BJ (cell line): Measurements from ENCODE around the gene APOF. TPM values are rescaled to one million over a fixed set of nuclear protein-coding genes. Genes with fewer than 3 reads are reported as not detected.

Experiments used
- CTCF ChIA-PET: fragments of 350-600 bp; formaldehyde crosslinking; extraction: SDS; loops from one replicate; lab custom pipeline; 2021; ENCODE audit warnings: antibody characterized with exemption, inconsistent platforms; lab: Yijun Ruan, JAX
- POLR2A ChIA-PET: fragments of 300-600 bp; sonication (Branson Sonifier 250); formaldehyde crosslinking; extraction: SDS; loops from one replicate; lab custom pipeline; 2021; ENCODE audit warnings: antibody characterized with exemption; lab: Charles Lee
- DNase-seq: peaks from one replicate; pipeline ENCODE4 v3.0.0-alpha.2; 2011; ENCODE audit warnings: low read depth
- H3K27me3 ChIP-seq: 2 replicates; pipeline ENCODE4 v1.6.0; 2011; ENCODE audit warnings: low read length; ENCODE audit not compliant: control insufficient read depth, insufficient read depth
- H3K36me3 ChIP-seq: 2 replicates; pipeline ENCODE4 v1.5.1; 2011; ENCODE audit warnings: low read length; ENCODE audit not compliant: control insufficient read depth, insufficient read depth
- H3K4me3 ChIP-seq: 2 replicates; pipeline ENCODE4 v1.5.1; 2011; ENCODE audit warnings: low read depth, mild to moderate bottlenecking, control low read depth, low read length
- polyA plus RNA-seq: library from polyadenylated mRNA; depleted of rRNA; stranded (reverse); fragments of >200 nt; gene quantifications from 2 replicates; pipeline ENCODE4 v1.2.3, GENCODE V29; 2011
- TF ChIP-seq, protein P1 (sequence below): IDR thresholded peaks from 2 replicates; pipeline ENCODE4 v1.5.1; 2011; ENCODE audit warnings: low read depth, mild to moderate bottlenecking, control low read depth, inconsistent platforms, low read length, moderate library complexity; ENCODE audit not compliant: insufficient read depth

Gene APOF
- polyA plus RNA-seq, 1 experiment: not detected

DNA sequence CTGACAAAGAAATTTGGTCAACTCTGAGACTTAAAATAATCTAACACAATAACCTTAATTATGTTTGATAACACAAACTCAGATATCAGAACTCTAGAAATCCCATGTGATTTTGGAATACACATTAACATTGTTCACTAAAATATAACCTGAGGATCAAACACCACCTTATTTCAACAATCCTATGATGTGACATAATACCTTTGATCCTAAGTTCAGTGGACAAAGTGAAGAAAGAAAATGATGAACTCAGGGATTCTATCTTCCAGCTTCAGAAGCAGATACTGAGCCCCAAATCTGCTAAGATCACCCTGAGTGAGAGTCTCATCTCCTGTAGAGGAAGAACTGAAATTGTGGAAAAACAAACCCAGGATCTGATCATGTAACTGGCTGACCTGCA, 35.7 kb upstream of the APOF start:
- no peak overlapping the region for H3K4me3 ChIP-seq
- H3K36me3 ChIP-seq: no peaks in the 10 kb centered on the region
- peaks cover 2% of the 10 kb centered on the region for H3K27me3 ChIP-seq
- POLR2A ChIA-PET: no interaction called here
- DNase-seq: no peak
- TF ChIP-seq, protein P1, sequence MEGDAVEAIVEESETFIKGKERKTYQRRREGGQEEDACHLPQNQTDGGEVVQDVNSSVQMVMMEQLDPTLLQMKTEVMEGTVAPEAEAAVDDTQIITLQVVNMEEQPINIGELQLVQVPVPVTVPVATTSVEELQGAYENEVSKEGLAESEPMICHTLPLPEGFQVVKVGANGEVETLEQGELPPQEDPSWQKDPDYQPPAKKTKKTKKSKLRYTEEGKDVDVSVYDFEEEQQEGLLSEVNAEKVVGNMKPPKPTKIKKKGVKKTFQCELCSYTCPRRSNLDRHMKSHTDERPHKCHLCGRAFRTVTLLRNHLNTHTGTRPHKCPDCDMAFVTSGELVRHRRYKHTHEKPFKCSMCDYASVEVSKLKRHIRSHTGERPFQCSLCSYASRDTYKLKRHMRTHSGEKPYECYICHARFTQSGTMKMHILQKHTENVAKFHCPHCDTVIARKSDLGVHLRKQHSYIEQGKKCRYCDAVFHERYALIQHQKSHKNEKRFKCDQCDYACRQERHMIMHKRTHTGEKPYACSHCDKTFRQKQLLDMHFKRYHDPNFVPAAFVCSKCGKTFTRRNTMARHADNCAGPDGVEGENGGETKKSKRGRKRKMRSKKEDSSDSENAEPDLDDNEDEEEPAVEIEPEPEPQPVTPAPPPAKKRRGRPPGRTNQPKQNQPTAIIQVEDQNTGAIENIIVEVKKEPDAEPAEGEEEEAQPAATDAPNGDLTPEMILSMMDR: no peak
- CTCF ChIA-PET: interaction anchor here (1.5 kb wide), 1 partner anchor 9 kb away, joined by 3 read pairs; no protein-coding TSS in a partner anchor

DNA sequence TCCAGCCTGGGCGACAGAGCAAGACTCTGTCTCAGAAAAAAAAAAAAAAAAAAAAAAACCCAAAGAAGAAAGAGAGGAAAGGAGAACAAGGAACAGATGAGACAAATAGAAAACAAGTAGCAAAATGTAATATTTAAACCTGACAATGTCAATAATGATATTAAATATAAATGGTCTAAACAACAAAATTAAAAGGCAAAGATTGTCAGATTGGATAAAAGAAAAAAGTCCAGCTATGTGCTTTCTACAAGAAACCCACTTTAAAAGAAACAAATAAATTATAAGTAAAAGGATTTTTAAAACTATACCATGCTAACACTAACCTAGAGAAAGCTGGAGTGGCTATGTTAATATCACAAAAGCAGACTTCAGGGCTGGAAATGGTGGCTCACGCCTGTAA, 29.7 kb upstream of the APOF start:
- Histone ChIP-seq H3K4me3 (no peak overlapping the region), H3K36me3 (no peaks in the 10 kb centered on the region), H3K27me3 (no peaks in the 10 kb centered on the region)
- POLR2A ChIA-PET: no interaction called here
- TF ChIP-seq, protein P1: no peak
- DNase-seq: no peak
- CTCF ChIA-PET: no interaction called here

- ChIA-PET POLR2A (no interaction called here), CTCF (no interaction called here)
- no peak for DNase-seq
- no peaks in the 10 kb centered on the region for H3K36me3 ChIP-seq
- no peaks in the 10 kb centered on the region for H3K27me3 ChIP-seq
- TF ChIP-seq, protein P1: no peak
- no peak overlapping the region for H3K4me3 ChIP-seq
Measured at GRCh38 chr12:56391721-56392120, 29.1 kb upstream of the APOF start.

- no peaks in the 10 kb centered on the region for H3K36me3 ChIP-seq
- ChIA-PET POLR2A (no interaction called here), CTCF (interaction anchor here (1.1 kb wide), 1 partner anchor 9 kb away, joined by 3 read pairs; no protein-coding TSS in a partner anchor)
- TF ChIP-seq, protein P1: no peak
- H3K27me3 ChIP-seq: no peaks in the 10 kb centered on the region
- no peak overlapping the region for H3K4me3 ChIP-seq
- no peak for DNase-seq
Measured at GRCh38 chr12:56389412-56389811, 26.8 kb upstream of the APOF start.

DNA sequence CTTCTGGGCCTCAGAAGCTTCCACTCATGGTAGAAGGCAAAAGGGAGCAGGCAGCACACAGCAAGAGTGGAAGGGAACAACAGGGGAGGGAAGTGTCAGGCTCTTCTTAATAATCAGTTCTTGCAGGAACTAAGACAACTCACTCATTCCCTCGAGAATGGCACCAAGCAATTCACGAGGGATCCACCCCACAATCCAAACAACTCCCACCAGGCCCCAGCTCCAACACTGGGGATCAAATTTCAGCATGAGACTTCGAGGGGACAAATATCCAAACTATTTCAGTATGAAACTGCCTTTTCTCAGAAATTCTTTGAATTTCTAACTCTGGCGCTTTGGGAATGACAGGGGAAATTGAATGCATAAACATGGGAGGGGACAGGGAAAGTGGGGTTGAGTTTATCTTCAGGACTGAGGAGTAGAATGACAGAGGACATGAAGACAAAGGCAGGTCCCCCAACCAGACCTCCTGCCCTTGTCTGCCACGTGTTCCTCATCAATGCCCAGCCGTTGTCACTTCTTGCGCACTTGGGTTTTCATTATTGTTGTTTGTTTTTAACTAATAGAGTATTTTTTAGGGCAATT, 24.6 kb upstream of the APOF start:
- CTCF ChIA-PET: interaction anchor here (1.4 kb wide), 1 partner anchor 9 kb away, joined by 5 read pairs; no protein-coding TSS in a partner anchor
- POLR2A ChIA-PET: no interaction called here
- Histone ChIP-seq H3K4me3 (no peak overlapping the region), H3K27me3 (peaks cover 3% of the 10 kb centered on the region; the same call in 1 of the 2 replicates), H3K36me3 (no peaks in the 10 kb centered on the region)
- TF ChIP-seq, protein P1: no peak
- DNase-seq: peak; percentile 21
